Type B pancreatic cell (in vitro differentiated cells): ENCODE results near the gene ADARB2. TPM values are rescaled to one million over a fixed set of nuclear protein-coding genes. Genes with fewer than 3 reads are reported as not detected.
A peak's percentile ranks its signal among the peaks of the same experiment; 100 is the strongest.

Experiments used
- DNase-seq: peaks from one replicate; pipeline ENCODE4 v3.0.0; 2021; ENCODE audit warnings: mixed read lengths; ENCODE audit not compliant: unreplicated experiment; ENCODE audit errors: extremely low spot score
- H3K27ac Mint-ChIP-seq: 2 replicates; pipeline ENCODE4 v1.8.0; 2021; ENCODE audit warnings: mild to moderate bottlenecking, mixed read lengths
- H3K27me3 Mint-ChIP-seq: 2 replicates; pipeline ENCODE4 v1.8.0; 2021; ENCODE audit warnings: mixed read lengths
- H3K36me3 Mint-ChIP-seq: 2 replicates; pipeline ENCODE4 v1.8.0; 2021; ENCODE audit warnings: mixed read lengths
- H3K4me1 Mint-ChIP-seq: one replicate; pipeline ENCODE4 v1.8.0; 2021; ENCODE audit warnings: mixed read lengths; ENCODE audit not compliant: unreplicated experiment
- H3K4me3 Mint-ChIP-seq: 2 replicates; pipeline ENCODE4 v1.8.0; 2021; ENCODE audit warnings: mild to moderate bottlenecking, mixed read lengths
- H3K9me3 Mint-ChIP-seq: 2 replicates; pipeline ENCODE4 v1.8.0; 2021; ENCODE audit warnings: mixed read lengths
- CTCF ChIP-seq: fragments of 200-600 bp; sonication (generic); conservative IDR thresholded peaks from 2 replicates; pipeline ENCODE4 v1.5.0; 2021; ENCODE audit warnings: antibody characterized with exemption, mild to moderate bottlenecking
- total RNA-seq: library from RNA; stranded (reverse); gene quantifications from 2 replicates; pipeline ENCODE4 v1.2.1, GENCODE V29; 2021; ENCODE audit warnings: low replicate concordance

Gene ADARB2
- total RNA-seq, 1 donor from 2014 or later, result 4.9 TPM

- Mint-ChIP-seq H3K4me1 (peaks cover 10% of the 10 kb centered on the region), H3K36me3 (no peaks in the 10 kb centered on the region), H3K27ac (no peak overlapping the region), H3K4me3 (no peak overlapping the region), H3K9me3 (no peaks in the 10 kb centered on the region), H3K27me3 (peaks cover 56% of the 10 kb centered on the region)
- no peak for DNase-seq
- no peak for TF ChIP-seq CTCF
Measured at GRCh38 chr10:1530871-1531517, 206.3 kb downstream of the ADARB2 start.

- no peak overlapping the region for H3K4me3 Mint-ChIP-seq
- no peaks in the 10 kb centered on the region for H3K9me3 Mint-ChIP-seq
- no peaks in the 10 kb centered on the region for H3K36me3 Mint-ChIP-seq
- H3K27ac Mint-ChIP-seq, result no peak overlapping the region
- H3K27me3 Mint-ChIP-seq, result peaks cover 53% of the 10 kb centered on the region
- no peak for DNase-seq
- no peak for TF ChIP-seq CTCF
- peaks cover 15% of the 10 kb centered on the region for H3K4me1 Mint-ChIP-seq
Measured at GRCh38 chr10:1529806-1530413, 207.4 kb downstream of the ADARB2 start.

- TF ChIP-seq CTCF, result no peak
- H3K27ac Mint-ChIP-seq, result no peak overlapping the region
- H3K36me3 Mint-ChIP-seq, result no peaks in the 10 kb centered on the region
- H3K4me1 Mint-ChIP-seq, result peaks cover 22% of the 10 kb centered on the region
- H3K4me3 Mint-ChIP-seq, result no peak overlapping the region
- DNase-seq, result no peak
- peaks cover 60% of the 10 kb centered on the region for H3K27me3 Mint-ChIP-seq
- no peaks in the 10 kb centered on the region for H3K9me3 Mint-ChIP-seq
Measured at GRCh38 chr10:1527951-1528350, 209.4 kb downstream of the ADARB2 start.

- no peak for TF ChIP-seq CTCF
- H3K36me3 Mint-ChIP-seq, result peaks cover 5% of the 10 kb centered on the region
- H3K27ac Mint-ChIP-seq, result no peak overlapping the region
- peaks cover 32% of the 10 kb centered on the region for H3K4me1 Mint-ChIP-seq
- peaks cover 70% of the 10 kb centered on the region for H3K27me3 Mint-ChIP-seq
- no peak for DNase-seq
- H3K9me3 Mint-ChIP-seq, result no peaks in the 10 kb centered on the region
- H3K4me3 Mint-ChIP-seq, result no peak overlapping the region
Measured at GRCh38 chr10:1526436-1527055, 210.8 kb downstream of the ADARB2 start.

GRCh38 chr10:1525354-1526162, 211.8 kb downstream of the ADARB2 start:
- no peak for DNase-seq
- Mint-ChIP-seq H3K27me3 (peaks cover 66% of the 10 kb centered on the region), H3K27ac (peak overlapping the region; percentile 48), H3K4me3 (no peak overlapping the region), H3K9me3 (no peaks in the 10 kb centered on the region), H3K36me3 (peaks cover 5% of the 10 kb centered on the region), H3K4me1 (peaks cover 32% of the 10 kb centered on the region)
- no peak for TF ChIP-seq CTCF
